ENCODE data around the gene PCDHB11.
"Not testable (repeated sequence)": the region's sequence is repeated elsewhere in the genome, so short reads cannot be mapped to it uniquely, and the experiment has no call there.

The PCDHB11 gene

GRCh38 chr5:141215504-141215903, 16.1 kb downstream of the PCDHB11 start:
- DNase-seq (ENCODE audit: low read depth); H3K4me3 ChIP-seq (replicated peaks; ENCODE audit: low read depth, low read length): not testable (repeated sequence)

GRCh38 chr5:141216035-141216434, 16.6 kb downstream of the PCDHB11 start:
- H3K4me3 ChIP-seq (replicated peaks; ENCODE audit: low read depth, low read length); DNase-seq (ENCODE audit: low read depth): not testable (repeated sequence)

GRCh38 chr5:141223112-141223783, 23.8 kb downstream of the PCDHB11 start, which contains the start of gene PCDHB14:
Gene PCDHB14 (plus strand): TSS chr5:141223343. CDS start chr5:141223506, 163 bp downstream.
- DNase-seq (ENCODE audit: low read depth) = peak; percentile 60
- peak within 1 kb of the TSS; percentile 47 for H3K4me3 ChIP-seq (replicated peaks; ENCODE audit: low read depth, low read length)
- TF ChIP-seq CTCF (IDR thresholded peaks at IDR 0.05; ENCODE audit: low read length, missing control alignments) = peak; percentile 20

- not testable (repeated sequence) for H3K4me3 ChIP-seq (replicated peaks; ENCODE audit: low read depth, low read length); DNase-seq (ENCODE audit: low read depth)
These were observed 25.4 kb downstream of the PCDHB11 start for GRCh38 chr5:141224844-141225243.

GRCh38 chr5:141225421-141225820, 26.0 kb downstream of the PCDHB11 start:
- H3K4me3 ChIP-seq (replicated peaks; ENCODE audit: low read depth, low read length); DNase-seq (ENCODE audit: low read depth): not testable (repeated sequence)

GRCh38 chr5:141234109-141234667, 34.8 kb downstream of the PCDHB11 start:
- peak; percentile 36 for DNase-seq (ENCODE audit: low read depth)
- TF ChIP-seq CTCF (IDR thresholded peaks at IDR 0.05; ENCODE audit: low read length, missing control alignments) = peak; percentile 31
- H3K4me3 ChIP-seq (replicated peaks; ENCODE audit: low read depth, low read length) = peak overlapping the region; percentile 35

- not testable (repeated sequence) for H3K4me3 ChIP-seq (replicated peaks; ENCODE audit: low read depth, low read length); DNase-seq (ENCODE audit: low read depth)
These were observed 36.5 kb downstream of the PCDHB11 start for GRCh38 chr5:141235922-141236321.

- no peak for TF ChIP-seq CTCF (IDR thresholded peaks at IDR 0.05; ENCODE audit: low read length, missing control alignments)
- H3K4me3 ChIP-seq (replicated peaks; ENCODE audit: low read depth, low read length) = no peak overlapping the region
- DNase-seq (ENCODE audit: low read depth) = no peak
These were observed 37.3 kb downstream of the PCDHB11 start for GRCh38 chr5:141236516-141237313.

- no peak for DNase-seq (ENCODE audit: low read depth)
- TF ChIP-seq CTCF (IDR thresholded peaks at IDR 0.05; ENCODE audit: low read length, missing control alignments) = no peak
- no peak overlapping the region for H3K4me3 ChIP-seq (replicated peaks; ENCODE audit: low read depth, low read length)
These were observed 42.1 kb downstream of the PCDHB11 start for GRCh38 chr5:141241496-141241895.
